GM18511 (cell line): ENCODE measurements around the gene CD69.

Experiments used
- ATAC-seq: cut with Tn5 transposase; IDR thresholded peaks from one replicate; pipeline ENCODE4 v1.9.1; 2021; ENCODE audit warnings: mild to moderate bottlenecking, moderate library complexity; ENCODE audit not compliant: unreplicated experiment

The CD69 gene

DNA sequence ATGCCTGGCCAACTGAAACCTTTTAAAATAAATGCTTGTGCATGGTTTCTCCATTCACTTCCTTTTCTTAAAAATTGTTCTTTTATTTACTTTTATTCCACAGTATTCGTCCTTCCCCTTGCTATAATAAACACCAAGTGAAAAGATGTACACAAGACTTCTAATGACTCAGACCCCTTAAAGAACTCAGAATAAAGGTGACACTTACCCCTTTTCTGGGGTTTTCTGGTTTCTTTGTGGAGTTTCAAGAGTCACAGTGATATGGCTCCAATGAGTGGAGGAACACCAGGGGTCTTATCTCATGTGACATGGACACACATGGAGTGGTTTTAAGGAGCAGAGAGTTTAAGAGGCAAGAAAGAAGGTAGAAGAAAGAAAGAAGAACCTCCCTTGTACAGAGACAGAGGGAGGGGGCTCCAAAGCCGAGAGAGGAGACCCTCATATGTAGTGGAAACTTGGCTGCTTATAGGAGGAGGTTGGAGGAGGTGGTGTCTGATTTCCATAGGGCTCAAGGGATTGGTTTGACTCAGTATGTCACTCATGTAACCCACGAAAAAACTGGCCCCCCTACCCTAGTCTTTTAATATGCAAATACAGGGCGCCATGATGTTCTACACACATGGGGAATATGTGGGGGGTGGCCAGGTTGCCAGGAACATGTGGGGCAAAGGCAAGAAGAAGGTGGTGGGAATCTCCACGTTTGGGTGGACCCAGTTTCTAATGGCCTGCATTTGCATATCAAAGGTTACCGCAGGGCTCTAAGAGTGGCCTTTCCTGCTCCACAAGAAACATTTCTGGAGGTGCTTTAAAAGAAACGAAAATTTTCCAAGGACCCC, 22.1 kb upstream of the CD69 start:
- no peak for ATAC-seq

DNA sequence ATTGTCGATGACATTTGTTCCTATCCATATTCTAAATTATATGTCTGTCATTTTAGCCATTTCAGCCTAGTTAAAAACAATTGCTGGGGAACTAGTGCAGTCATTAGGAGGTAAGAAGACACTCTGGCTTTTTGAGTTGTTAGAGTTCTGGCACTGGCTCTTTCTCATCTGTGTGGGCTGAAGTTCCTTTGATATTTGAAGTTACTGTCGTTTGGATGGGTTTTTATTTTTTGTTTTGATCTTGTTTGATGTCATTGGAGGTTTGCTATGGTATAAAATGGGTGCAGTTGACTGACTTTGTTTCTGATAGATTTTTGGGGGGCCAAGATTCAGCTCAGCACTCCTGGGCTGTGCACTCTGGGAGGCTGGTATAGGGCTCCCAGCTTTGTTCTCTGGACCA, 20.7 kb upstream of the CD69 start:
- ATAC-seq: no peak

GRCh38 chr12:9779209-9779608, 18.5 kb upstream of the CD69 start:
- ATAC-seq: no peak

- ATAC-seq: no peak
Measured at GRCh38 chr12:9776781-9777180, 16.1 kb upstream of the CD69 start.

DNA sequence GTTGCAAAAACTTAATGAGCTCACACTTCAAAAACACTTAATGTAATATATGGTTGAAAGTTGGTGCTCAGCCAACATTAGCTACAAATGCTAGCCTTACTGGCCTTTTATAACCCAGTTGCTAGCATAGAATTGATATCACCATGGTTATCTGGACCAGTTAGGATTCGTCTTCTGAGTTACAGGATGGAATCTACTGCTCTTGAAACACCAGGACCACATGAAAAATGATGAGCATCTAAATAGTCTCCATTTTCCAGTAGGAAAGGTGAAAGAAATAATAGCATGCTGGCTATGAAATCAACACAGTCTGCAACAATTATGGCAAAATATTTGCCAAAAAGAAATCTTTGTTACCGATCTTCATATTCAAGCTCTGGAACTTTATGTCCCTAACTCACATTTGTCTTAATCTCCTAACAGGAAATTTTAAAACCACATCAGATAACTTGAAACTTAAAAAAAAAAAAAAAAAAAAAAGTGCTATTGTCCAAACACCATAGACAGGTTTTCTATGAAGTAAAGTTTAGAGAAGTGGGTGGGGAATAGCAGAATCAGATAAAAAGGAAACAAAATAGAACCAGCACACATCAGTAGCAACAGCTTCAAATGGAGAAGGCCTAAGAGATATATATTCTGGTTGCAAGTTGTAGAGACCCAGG, 12.6 kb upstream of the CD69 start:
- ATAC-seq: no peak

DNA sequence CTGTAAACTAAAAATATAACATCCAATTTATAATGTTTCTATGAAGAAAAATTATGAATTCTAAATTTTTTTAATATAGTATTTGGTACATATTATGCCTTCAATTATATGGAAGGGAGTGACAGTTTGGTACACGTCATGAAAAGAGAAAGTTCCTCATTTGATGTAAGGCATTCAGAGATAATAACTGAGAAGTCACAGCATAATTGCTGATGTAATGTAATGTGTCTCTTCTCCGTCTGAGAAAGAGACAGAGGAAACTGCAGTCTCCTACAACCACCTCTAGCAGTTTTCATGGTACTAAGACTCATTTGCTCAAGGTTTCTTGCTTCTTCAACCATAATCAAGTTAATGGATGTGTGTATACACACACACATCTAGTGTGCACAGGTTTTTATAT, 2.3 kb upstream of the CD69 start:
- ATAC-seq: no peak

GRCh38 chr12:9762369-9762768, 1.7 kb upstream of the CD69 start:
- no peak for ATAC-seq

DNA sequence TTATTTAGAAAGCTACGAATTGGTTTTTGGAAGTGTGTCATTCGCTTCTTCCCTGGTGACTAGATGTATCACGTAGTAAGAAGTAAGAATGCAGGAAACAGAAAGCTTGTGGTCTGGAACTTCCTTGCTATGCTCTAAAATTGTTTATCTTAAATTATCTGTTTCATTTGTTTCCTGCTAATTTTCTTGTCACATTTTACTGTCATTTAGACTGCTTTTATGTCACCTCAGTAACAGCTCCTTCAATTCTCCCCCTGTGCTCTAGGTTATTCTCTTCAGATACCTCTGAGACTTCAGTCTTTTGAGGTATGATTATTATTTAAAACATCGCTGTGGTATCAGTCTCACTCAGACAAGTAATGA, 699 bp upstream of the CD69 start:
- no peak for ATAC-seq

DNA sequence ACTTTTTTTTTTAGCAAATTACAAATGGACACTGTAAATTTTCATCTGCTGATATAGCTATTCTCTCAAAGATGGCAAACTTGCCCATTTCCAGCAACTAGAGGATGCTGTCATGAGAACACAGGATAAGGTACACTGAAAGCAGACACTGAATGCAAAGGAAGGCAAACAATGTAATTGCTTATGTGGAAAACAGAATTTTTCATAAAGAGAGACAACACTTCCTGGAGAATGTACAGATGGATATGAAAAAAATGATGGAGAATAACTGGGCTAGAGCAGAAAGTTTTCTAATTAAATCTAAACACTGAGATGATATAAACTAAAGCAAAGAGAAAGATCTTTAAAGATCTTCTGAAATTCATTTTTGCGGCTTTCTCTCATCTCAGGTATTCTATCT, 581 bp downstream of the CD69 start:
- no peak for ATAC-seq

- ATAC-seq: no peak
Measured at GRCh38 chr12:9759694-9760093, 1.0 kb downstream of the CD69 start.

- no peak for ATAC-seq
Measured at GRCh38 chr12:9758119-9758518, 2.6 kb downstream of the CD69 start.

- no peak for ATAC-seq
Measured at GRCh38 chr12:9757433-9758025, 3.2 kb downstream of the CD69 start.

DNA sequence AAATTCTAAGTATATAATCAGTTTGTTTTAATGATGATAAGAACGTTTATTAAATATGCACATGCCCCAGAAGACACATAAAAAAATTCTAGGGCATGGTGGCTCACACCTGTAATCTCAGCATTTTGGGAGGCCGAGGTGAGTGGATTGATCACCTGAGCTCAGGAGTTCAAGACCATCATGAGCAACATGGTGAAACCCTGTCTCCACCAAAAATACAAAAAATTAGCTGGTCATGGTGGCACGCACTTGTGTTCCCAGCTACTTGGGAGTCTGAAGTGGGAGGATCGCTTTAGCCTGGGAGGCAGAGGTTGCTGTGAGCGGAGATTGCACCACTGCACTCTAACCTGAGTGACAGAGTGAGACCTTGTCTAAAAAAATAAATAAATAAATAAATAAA, 4.0 kb downstream of the CD69 start:
- no peak for ATAC-seq

DNA sequence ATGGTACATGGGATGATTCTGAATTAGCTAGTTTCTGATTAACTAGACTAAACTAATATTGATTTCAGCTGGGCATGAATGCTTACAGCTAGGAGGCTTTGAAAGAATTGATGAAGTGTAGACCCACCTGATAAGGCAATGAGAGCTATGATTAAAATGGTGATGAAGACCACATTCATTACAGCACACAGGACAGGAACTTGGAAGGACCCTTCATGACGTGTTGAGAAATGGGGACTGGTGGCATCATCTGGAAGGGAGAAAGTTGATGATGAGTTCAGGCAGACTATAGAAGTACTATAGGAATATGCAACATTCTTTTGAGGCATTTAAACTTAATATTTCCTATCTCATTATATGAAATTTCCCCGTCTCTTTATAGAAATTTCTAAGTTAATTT, 4.5 kb downstream of the CD69 start:
- ATAC-seq: no peak

DNA sequence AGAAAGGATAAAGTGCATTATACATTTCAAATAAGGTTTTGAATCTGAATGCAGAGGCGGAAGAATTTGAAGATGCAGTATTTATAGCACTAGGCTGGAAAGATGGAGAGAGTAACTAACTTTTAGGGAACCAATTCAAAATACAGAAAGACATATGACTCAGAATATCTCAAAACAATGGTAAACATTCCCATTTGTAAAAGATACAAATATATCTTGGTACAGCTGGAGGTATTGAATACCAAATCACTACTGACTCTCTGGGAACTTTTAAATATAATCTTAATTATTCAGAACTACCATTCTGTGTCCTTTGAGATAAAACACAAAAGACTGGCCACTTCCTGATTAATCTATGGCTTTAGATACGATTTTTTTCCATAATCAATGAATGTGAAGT, 5.1 kb downstream of the CD69 start:
- no peak for ATAC-seq

GRCh38 chr12:9755035-9755434, 5.7 kb downstream of the CD69 start:
- no peak for ATAC-seq

GRCh38 chr12:9754099-9754927, 6.4 kb downstream of the CD69 start:
- no peak for ATAC-seq

GRCh38 chr12:9753498-9753897, 7.2 kb downstream of the CD69 start:
- ATAC-seq: no peak

- no peak for ATAC-seq
Measured at GRCh38 chr12:9753073-9753472, 7.6 kb downstream of the CD69 start.

DNA sequence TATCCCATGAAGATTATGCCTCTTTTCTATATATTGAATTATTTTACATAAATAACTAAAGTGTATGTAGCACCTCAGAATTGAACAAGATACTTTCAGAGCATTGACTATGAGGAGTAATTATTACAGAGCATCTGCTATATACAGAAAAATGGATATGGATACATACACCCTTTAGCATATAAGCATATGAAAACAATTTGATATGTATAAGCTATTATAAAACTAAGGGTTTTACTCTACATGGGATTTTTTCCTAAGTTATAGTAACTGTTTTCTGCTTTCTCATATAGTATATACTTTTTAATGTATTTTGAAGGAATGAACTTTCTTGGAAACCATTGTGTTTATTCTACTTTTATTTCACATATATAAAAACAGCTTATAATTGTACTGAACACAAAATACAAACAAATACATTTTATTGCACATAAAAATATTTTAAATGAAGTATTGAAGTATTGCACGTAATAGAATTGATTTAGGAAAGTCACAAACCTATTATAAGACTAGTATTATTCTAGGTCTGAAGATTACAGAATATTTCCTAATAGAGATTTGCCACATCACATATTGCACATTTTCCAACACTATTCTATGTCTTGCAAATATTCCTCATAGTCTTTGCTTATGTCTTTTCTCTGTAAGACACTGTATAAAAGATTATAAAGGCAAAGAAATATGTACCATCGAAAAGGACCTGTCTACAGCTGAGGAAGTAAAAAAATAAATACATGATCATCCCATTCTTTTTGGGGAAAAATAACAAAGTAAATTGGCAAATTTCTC, 8.4 kb downstream of the CD69 start:
- ATAC-seq: no peak
